SW480 (cell line): Measurements from ENCODE around the gene PTPRU.

Experiments
- DNase-seq: peaks from one replicate; pipeline ENCODE4 v3.0.0-alpha.2; 2016; ENCODE audit warnings: low spot score

PTPRU gene

GRCh38 chr1:29245876-29246275 is 9.6 kb downstream of the PTPRU start:
- DNase-seq: peak; percentile 47

- no peak for DNase-seq
These were observed 10.7 kb downstream of the PTPRU start for GRCh38 chr1:29247044-29247443.

GRCh38 chr1:29247571-29248273 is 11.4 kb downstream of the PTPRU start:
- DNase-seq: no peak

- DNase-seq: no peak
These were observed 12.1 kb downstream of the PTPRU start for GRCh38 chr1:29248409-29248808.

GRCh38 chr1:29249170-29249691 is 12.9 kb downstream of the PTPRU start:
- no peak for DNase-seq

- no peak for DNase-seq
These were observed 13.7 kb downstream of the PTPRU start for GRCh38 chr1:29249951-29250581.

GRCh38 chr1:29251164-29252124 is 15.1 kb downstream of the PTPRU start:
- no peak for DNase-seq

- DNase-seq: no peak
These were observed 16.9 kb downstream of the PTPRU start for GRCh38 chr1:29253180-29253579.

- no peak for DNase-seq
These were observed 18.0 kb downstream of the PTPRU start for GRCh38 chr1:29254346-29254745.

GRCh38 chr1:29255134-29255666 is 18.9 kb downstream of the PTPRU start:
- DNase-seq: no peak

GRCh38 chr1:29256394-29256793 is 20.1 kb downstream of the PTPRU start:
- no peak for DNase-seq

GRCh38 chr1:29256979-29257804 is 20.9 kb downstream of the PTPRU start:
- no peak for DNase-seq

GRCh38 chr1:29258189-29258975 is 22.1 kb downstream of the PTPRU start:
- no peak for DNase-seq

- DNase-seq: no peak
These were observed 22.9 kb downstream of the PTPRU start for GRCh38 chr1:29258976-29259801.

- DNase-seq: peak; percentile 36
These were observed 23.6 kb downstream of the PTPRU start for GRCh38 chr1:29259802-29260441.

- DNase-seq: no peak
These were observed 24.2 kb downstream of the PTPRU start for GRCh38 chr1:29260531-29260930.

- no peak for DNase-seq
These were observed 28.6 kb downstream of the PTPRU start for GRCh38 chr1:29264773-29265389.

GRCh38 chr1:29266912-29267311 is 30.6 kb downstream of the PTPRU start:
- no peak for DNase-seq
